ENCODE data around the gene CYP4B1.
"Not testable (repeated sequence)": the region's sequence is repeated elsewhere in the genome, so short reads cannot be mapped to it uniquely, and the experiment has no call there.

- not testable (repeated sequence) for TF ChIP-seq CTCF (IDR thresholded peaks at IDR 0.05; ENCODE audit: low read length); EZH2 (IDR thresholded peaks at IDR 0.05; ENCODE audit: borderline replicate concordance, low read length)
Observed at GRCh38 chr1:46754707-46755106, 44.1 kb upstream of the CYP4B1 start.

All from OCI-LY1 (cell line).